GM18520 (cell line): Measurements from ENCODE around the gene BATF.
"Not testable (repeated sequence)": the region's sequence is repeated elsewhere in the genome, so short reads cannot be mapped to it uniquely, and the experiment has no call there.

Experiments
- ATAC-seq: cut with Tn5 transposase; IDR thresholded peaks from one replicate; pipeline ENCODE4 v1.9.1; 2021; ENCODE audit not compliant: unreplicated experiment

BATF gene, protein sequence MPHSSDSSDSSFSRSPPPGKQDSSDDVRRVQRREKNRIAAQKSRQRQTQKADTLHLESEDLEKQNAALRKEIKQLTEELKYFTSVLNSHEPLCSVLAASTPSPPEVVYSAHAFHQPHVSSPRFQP

DNA sequence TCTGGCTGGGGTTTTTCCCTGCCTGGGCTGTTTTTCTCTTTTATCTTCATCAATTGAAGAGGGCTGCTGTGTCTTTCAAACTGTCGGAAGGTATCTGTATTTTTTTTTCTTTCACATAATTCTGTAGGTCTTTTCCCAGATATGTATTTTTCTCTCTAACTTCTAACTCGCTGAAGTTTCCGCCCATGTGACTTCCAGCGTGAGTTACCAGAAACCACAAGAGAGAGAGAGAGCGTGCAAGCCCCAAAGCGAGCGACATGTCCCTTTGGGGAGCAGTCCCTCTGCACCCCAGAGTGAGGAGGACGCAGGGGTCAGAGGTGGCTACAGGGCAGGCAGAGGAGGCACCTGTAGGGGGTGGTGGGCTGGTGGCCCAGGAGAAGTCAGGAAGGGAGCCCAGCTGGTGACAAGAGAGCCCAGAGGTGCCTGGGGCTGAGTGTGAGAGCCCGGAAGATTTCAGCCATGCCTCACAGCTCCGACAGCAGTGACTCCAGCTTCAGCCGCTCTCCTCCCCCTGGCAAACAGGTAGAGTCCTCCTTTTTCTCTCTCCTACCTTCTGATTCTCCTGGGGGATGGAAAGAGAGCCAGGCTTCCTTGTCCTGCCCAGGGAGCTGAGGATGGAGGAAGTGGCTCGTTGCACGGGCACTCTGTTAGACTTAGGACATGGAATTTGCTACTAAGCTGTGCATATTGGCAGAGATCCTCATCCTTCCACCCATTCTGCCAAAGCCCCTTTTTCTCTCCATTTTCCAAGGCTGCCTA is at the start of gene BATF:
Gene BATF, plus strand, starts transcription at position 246 of the 759 bp plus-strand sequence. Its CDS starts 214 bp downstream, at position 460.
- ATAC-seq: no peak

DNA sequence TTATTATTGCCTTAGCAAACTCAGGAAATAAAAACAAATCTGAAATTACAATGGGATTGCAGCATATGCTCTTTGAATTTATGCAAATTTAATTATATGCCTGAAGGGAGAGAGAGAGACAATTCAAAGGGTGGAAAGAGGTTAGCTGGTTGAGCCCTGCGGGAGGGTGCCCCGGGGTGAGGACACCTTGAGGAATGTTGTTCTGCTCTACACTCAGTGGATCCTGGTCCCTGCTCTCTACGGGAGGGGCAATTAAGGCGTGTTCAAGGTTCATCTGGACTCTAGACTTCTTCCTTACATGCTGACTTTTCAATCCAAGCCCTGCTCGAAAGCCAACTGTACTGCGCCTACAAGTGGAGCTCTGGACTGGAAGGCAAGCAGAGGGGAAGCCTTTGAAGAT is 48.1 kb upstream of the BATF start:
- ATAC-seq: not testable (repeated sequence)

DNA sequence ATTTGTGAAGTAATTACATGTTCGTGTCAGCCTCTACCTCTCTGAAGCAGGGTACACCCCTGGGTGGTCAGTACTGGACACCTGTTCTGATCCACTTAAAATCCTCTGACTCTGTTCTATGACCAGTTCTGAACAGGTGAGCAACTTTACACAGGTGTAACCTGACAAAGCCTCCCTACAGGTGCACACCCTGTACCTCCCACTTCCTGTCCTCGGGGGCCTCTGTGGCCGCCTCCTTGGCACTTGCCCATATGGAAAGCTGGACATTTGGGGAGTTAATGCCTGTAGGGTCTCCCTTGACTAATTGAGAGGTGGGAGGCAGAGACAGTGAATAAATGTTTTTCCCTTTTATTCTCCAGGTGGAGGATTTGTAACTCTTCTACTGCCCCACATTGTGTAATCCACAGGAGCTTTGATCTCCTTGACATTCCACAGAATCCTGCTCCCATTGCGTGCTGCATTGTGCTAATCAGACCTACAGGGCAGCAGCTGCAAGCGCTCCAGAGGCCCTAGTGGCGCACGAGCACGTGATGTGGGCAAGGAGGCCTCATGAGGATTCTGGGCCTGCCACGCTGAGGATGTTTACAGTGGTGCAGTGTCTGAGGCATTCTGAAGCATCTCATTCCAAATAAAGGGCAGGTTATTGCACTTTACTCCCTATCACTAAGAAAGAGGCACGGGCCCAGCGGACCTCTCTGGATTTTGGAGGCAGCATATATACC is 45.8 kb upstream of the BATF start:
- no peak for ATAC-seq

DNA sequence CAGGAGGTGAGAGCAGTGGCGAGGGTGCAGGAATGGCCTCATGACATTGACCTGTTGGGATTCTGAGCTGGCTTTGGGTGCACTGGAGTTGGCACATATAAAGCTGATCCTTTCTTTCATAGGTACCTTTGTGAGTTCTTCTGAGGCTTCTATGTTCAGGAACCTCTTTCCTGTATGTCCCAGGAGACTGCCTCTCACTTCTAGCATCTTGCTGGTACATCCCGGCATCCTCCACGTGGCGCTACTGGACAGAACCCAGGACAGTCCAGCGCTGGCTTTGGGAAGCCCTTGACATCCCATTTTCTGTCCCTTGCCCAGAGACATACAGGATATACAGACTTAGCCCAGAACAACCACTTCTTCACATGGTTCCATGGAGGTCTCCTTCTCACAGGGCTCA is 44.4 kb upstream of the BATF start:
- no peak for ATAC-seq

DNA sequence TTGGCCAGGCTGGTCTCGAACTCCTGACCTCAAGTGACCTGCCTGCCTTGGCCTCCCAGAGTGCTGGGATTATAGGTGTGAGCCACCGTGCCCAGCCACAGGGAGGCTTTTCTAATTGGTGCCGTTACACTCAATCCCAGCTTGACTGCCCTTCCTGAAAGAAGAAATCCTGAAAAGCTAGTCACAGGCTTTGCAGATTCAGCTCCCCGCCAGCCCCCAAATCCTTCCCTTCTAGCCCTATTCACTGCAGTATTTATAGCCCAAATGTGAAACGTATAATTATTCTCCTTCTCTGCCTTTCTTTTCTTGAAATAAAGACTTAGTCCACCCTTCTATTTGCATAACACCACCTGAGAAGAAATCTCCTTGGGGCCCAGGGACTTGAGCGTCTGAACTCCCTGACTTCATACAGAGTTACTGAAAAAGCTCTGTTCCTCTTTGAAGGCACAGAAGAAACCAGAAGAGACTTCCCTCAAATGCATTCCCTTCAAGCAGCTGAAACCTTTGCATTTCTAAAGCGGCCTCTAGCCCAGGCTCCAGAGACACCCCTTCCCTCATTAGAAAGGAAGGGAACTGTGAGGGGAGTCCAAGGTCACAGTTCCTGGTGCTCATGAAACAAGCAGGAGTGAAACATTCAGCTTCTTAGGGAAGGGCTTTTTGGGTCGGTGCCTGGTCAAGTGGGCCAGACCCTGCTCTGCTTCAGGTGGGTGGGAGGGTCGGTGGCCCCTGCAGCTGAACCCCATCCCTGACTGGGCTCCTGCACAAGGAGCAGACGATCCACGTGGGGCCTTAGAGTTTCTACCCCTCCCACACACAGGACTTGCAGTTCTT is 42.3 kb upstream of the BATF start:
- ATAC-seq: no peak

DNA sequence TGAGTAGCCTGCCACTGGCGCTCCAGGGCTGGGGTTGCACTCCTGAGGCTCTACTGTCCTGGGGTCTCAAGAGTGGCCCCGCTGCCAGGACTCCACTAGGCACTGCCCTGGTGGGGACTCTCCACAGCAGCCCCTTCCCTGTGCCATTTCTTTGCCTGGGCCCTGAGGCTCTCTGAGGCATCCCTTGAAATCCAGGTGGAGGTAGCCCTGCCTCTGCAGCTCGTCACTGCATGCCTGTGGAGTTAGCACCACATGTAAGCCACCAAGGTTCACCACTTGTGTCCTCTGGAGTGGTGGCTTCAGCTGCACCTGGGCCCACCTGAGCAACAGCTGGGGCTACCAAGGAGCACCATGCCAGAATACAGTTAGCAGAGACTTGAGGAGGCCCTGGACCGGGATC is 39.9 kb upstream of the BATF start:
- no peak for ATAC-seq

DNA sequence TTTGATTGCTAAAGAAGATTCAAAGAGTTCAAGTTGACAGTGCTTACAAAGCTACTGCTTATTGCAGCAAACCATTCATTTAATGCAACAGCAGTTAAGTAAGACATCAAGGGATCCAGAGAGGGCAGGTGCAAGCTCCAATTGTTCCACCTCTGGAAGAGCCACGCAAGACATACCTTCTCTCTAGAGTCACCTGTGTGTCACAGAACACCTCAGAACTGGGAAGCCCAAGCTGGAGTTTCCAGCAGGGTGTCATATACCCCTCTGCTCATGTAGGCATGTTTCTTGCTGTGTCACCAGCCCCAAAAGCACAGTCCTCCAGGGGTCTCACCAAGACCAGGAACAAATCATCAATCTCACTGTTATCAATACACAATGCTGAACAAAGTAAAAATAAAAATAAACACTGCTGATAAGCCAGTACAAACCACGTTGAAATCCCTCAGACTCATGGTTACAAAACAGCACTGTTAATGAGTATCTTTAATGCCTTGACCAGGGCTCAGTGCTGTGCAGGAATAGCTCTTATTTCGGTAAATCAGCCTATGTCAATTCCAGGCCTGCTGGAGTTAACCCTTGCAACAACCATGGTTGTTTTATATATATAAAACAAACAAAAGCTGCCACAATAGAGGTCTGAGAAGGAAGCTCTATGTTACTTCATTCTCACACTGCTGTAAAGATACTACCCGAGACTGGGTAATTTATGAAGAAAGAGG is 37.4 kb upstream of the BATF start:
- no peak for ATAC-seq

DNA sequence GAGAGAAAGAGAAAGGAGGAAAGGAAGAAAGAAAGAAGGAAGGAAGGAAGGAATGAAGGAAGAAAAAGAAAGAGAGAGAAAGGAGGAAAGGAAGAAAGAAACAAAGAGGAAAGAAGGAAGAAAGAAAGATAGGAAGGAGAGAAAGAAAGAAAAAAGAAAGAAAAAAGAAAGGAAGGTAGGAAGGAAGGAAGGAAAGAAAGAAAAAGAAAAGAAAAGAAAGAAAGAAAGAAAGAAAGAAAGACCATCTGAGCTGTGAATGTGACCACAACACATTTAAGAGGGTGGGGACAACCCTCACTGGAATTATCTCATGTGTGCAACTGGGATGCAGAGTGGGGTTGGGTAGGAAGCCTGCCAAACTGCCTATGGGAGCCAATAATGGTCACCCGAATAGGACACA is 36.0 kb upstream of the BATF start:
- no peak for ATAC-seq

DNA sequence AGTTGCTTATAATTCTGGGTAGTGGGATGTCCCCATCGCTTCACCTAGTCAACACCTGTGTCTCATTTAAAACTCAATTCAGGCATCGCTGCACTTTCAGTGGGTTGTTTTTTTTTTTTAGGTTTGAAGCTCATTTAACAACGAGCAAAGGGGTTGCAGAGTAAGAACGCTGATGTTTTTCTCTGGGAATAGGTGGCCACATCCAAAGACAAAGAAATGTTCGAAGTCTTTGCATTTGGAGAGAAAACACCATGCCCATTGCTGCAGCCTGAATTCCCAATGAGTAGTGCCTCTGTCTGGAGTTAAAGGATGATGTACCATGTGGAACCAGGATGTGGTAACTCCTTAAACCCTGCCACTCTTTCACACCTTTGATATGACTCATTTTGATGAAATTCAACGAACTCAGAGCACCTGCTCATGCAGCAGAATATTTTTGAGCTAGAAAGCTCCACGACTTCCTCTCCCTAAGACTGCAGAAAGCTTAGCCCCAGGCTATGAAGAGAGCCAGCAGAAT is 35.1 kb upstream of the BATF start:
- peak; percentile 75 for ATAC-seq

DNA sequence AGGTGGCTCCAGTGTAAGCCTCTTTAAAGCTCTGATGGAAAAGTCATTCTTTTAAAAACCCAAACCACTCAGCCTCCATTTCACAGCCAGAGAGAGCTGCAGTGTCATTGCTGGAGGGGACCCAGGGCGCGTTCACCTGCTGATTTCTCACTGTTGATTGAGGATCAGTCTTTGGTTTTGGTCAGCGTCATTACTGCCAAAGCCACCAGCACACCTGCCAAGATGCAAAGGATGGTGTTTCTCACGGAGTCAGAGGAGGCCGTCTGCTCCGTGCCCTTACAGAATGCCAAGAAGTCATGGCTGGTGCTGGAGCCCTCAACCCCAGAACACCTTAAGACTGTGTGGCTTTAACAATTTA is 32.8 kb upstream of the BATF start:
- ATAC-seq: no peak

DNA sequence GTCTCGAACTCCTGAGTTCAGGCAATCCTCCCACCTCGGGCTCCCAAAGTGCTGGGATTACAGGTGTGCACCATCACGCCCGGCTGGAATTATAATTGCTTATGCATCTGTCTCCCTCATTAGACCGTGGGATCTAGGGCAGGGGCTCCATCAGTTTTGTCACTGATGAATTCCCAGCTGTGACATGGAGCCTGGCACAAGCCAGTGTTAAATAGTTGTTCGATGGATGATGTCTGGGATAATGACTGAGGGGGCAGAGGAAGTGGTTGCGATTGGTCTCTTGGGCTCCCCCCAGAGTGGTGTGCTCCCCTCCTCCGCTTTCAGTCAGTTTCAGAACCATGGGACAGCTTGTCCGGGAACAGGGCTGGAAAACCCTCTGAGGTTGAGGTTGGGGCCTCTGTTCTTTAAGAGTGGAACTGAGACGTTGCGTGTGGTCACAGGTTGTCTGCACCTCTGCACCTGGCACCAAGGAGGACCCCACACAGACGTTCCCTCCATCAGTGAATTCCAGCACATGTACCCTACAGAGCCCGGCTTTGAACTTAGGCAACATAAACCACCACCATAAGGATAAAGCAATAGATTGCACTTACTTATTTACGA is 30.8 kb upstream of the BATF start:
- ATAC-seq: no peak

DNA sequence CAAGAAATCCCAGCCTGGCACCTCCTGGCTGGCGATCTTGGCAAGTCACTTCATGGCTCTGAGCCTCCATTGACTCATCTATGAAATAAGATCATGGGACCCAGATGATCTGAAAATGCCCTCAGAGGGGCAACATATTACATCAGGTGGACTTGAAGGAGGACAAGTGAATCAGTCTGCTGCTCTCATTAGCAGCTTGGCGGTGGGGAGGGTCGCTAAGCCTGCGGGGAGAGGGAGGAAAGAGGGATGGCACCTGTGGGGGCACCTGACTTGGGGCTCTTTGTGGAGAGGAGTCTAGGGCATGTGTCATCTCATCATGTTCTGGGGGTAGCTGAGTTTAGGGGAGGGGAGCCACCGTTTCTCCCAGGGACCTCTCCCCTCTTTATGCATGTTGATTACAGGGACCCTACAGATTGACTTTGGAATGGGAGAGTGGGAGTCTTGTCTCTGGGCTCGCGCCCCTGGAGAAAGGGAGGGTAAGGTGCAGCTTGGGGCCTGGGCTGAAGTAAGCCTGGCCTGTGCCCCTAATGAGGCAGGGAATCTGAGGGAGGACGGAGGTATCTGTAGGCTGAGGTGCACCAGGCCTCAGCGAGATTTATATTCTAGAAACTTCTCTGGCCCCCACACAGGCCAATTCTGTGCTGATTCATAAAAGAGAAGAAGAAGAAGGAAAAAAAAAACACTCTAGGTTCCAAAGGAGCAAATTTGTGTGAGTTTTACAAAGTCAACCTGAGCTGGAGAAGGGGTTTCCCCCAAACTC is 29.3 kb upstream of the BATF start:
- ATAC-seq: no peak

DNA sequence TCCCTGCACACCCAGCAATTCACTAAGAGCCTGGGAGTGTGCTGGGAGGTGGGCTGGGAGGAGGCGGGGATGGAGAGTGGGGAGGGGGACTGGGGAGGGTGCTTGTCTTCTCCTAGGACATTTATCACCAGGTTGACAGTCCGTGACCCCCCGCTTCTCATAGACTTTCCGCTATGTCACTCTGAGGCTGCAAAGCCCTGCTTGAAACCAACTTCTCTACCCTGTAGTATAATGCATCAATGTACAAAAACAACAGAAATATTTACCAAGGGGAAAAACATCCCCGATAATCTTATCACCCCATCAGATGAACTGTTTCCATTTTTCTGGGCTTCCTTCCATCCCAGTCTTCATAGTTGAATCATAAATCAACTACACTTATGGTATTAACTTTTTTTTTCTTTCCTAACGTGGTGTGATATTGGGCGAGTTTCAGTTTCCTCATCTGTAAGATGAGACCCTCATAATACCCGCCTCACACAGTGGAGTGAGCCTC is 28.6 kb upstream of the BATF start:
- ATAC-seq: no peak

DNA sequence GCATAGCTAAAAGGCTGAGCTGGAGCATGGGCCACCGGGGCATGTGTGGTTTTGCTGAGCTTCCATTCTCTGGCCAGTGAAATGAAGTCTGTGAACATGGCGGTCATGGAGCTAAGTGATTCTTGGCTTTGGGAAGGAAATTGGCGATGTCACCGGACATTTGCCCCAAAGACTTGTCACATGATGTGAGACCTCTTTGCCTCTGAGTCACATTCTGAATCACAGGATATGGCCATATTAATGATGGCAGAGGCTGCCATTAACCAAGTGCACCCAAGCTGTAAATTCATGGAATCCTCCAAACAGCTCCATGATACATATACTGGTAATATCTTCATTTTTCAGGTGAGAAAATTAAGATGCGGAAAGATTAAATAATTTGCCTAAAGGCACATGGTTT is 27.4 kb upstream of the BATF start:
- no peak for ATAC-seq

DNA sequence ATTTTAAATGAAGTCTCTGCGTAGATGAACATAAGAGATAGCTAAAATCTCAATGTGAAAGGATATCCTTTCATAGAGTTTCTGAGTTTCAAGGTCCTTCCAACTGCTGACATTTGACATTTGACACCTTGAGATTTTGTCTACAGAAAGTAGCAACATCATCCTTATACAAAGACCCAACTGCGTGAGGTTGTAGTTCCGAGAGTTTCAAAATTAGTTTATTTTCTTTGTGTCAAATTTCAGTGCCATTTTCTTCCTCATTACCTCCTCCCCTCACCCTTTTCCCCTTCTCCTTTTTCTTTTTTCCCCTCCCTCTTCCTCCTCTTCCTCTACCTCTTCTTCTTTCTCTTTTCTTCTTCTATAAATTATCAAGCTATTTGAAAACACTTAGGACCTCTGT is 26.9 kb upstream of the BATF start:
- ATAC-seq: no peak

DNA sequence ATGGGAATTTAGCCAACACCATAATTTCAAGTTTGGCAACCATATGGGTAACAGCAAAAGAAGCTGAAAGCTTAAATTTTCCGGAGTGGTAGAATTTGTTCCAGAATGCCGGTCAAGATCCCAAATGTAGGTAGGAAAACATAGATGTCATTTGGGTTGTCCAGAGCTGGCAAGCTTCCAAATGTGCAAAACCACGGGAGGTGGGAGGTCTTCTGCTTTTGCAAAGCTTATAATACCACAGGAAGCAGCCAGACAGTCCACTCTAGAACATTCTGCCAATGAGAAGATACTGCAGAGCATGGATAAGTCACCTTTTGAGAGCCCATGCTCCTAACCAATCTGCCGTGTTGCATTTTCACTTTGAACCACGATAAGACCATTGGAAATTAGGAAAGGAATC is 26.4 kb upstream of the BATF start:
- no peak for ATAC-seq

DNA sequence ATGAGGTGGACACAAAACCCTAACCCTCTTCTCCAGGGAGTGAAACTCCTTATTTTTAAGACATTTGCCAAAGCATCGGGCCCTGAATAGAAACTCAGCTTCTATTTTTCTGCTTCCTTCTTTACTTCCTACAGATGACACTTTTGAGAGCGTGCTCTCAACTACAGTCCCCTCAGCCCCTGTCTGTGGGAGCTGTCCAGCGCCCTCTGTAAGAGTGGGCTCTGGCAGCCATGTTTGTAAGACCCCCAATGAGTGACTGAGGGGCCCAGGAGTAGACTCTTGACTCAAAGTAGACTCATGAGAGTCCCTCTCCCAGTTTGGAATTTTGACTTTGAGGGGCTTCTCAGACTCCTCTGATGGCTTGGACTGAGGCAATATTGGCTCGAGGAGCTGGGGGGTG is 25.5 kb upstream of the BATF start:
- ATAC-seq: no peak

DNA sequence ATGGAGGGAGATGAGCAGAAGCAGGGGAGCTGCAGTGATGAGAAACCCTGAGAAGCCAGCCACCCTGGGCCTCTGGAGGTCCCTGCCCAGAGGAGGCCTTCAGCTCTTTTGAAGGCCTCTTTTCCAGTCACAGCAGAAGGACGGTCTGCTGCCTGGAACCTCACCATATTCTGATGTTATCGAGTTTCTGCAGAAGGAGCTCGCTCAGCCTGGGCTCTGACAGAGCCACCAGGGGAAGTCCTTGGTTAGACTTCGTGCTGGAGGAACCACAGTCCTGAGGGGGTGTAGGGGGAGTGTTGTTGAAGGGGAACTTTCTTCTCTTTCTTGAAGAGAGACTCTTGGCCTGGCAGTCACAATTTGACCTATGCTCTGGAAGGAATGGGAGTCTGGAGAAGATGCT is 25.1 kb upstream of the BATF start:
- ATAC-seq: no peak

DNA sequence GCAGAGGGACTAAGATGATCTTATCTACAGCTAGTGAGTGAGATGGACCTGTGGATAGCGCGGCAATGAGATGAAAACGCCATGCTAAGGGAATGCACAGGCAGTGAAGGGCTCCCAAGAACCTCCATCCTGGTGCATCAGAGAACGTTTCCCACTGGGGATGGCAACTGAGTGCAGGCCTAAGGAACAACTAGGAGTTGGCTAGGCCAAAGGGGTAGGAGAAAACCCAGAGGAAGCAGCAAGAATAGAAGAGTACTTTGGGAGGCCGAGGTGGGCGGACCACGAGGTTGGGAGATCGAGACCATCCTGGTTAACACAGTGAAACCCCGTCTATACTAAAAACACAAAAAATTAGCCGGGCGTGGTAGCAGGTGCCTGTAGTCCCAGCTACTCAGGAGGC is 24.6 kb upstream of the BATF start:
- ATAC-seq: no peak
